ENCODE measurements around the gene PDGFA. TPM values are rescaled to one million over a fixed set of nuclear protein-coding genes. Genes with fewer than 3 reads are reported as not detected.

Gene PDGFA
- polyA plus RNA-seq, 1 donor (not counting 4 experiments of a cell fraction or from before 2014, with no cell fraction given): 14.8 TPM

DNA sequence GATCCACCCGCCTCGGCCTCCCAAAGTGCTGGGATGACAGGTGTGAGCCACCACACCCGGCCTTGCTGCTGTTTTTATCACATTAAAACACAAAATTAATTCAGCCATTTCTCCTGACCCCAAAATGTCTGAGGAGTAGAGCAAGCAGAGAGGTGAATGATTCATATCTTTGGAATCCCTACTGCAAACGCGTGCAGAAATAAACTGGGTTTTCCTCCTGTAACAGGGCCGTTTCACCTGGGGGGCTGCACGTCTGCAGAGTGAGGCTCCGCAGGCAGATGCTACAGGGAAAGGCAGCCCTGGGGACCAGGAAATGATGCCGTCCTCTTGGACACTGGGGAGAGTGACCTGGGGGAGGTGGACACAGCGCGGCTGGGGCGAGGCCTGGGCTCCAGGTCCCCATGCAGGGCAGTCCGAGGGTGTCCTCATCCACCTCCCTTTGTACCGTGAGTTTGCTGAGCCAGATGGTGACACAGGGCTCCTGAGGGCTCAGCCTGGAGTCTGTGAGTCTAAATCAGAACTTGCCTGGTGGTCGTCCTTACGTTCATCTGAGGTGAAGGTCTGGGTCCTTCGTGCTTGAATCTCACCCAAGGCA, 41.9 kb downstream of the PDGFA start:
- no peaks in the 10 kb centered on the region for H3K4me1 ChIP-seq (ENCODE audit: control insufficient read depth, extremely low read depth, insufficient read depth, low read length)
- no peaks in the 10 kb centered on the region for H4K20me1 ChIP-seq (ENCODE audit: control insufficient read depth, extremely low read depth, insufficient read depth, low read length)
- H3K9ac ChIP-seq (ENCODE audit: control insufficient read depth, extremely low read depth, insufficient read depth, low read length): no peak overlapping the region
- H3K9me1 ChIP-seq (ENCODE audit: control insufficient read depth, extremely low read depth, insufficient read depth, low read length): no peaks in the 10 kb centered on the region
- no peaks in the 10 kb centered on the region for H3K36me3 ChIP-seq (ENCODE audit: control insufficient read depth in 2 of 2, extremely low read depth in 1 of 2, insufficient read depth in 2 of 2, low read length in 2 of 2)
- FAIRE-seq (no peak), DNase-seq (ENCODE audit: low read depth, low spot score) (no peak)
- H2AFZ ChIP-seq (ENCODE audit: control insufficient read depth, low read length): no peak overlapping the region
- H3K79me2 ChIP-seq (ENCODE audit: control insufficient read depth, insufficient read depth, low read length): no peaks in the 10 kb centered on the region
- H3K27ac ChIP-seq (ENCODE audit: control insufficient read depth, insufficient read depth, low read length): no peak overlapping the region
- TF ChIP-seq, protein P1, sequence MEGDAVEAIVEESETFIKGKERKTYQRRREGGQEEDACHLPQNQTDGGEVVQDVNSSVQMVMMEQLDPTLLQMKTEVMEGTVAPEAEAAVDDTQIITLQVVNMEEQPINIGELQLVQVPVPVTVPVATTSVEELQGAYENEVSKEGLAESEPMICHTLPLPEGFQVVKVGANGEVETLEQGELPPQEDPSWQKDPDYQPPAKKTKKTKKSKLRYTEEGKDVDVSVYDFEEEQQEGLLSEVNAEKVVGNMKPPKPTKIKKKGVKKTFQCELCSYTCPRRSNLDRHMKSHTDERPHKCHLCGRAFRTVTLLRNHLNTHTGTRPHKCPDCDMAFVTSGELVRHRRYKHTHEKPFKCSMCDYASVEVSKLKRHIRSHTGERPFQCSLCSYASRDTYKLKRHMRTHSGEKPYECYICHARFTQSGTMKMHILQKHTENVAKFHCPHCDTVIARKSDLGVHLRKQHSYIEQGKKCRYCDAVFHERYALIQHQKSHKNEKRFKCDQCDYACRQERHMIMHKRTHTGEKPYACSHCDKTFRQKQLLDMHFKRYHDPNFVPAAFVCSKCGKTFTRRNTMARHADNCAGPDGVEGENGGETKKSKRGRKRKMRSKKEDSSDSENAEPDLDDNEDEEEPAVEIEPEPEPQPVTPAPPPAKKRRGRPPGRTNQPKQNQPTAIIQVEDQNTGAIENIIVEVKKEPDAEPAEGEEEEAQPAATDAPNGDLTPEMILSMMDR (optimal IDR thresholded peaks at IDR 0.05 in 1 of 3, IDR thresholded peaks at IDR 0.05 in 1 of 3, conservative IDR thresholded peaks at IDR 0.05 in 1 of 3; ENCODE audit: extremely low read depth in 1 of 3, insufficient read depth in 2 of 3, low read length in 3 of 3): no peak
- no peak for TF ChIP-seq EZH2 (IDR thresholded peaks at IDR 0.05; ENCODE audit: low read length)
- peaks cover 2% of the 10 kb centered on the region for H3K9me3 ChIP-seq (ENCODE audit: control insufficient read depth, low read depth, low read length)
- dilution Hi-C loops (cut with MboI; ENCODE audit: extremely low pct_ligation_motif_present, low sequenced_read_pairs): no loop called here
- H3K4me2 ChIP-seq (ENCODE audit: control insufficient read depth, extremely low read depth, insufficient read depth, low read depth, low read length): no peak overlapping the region
- no peaks in the 10 kb centered on the region for H3K27me3 ChIP-seq (ENCODE audit: control insufficient read depth, extremely low read depth, insufficient read depth, low read length)
- H3K4me3 ChIP-seq (ENCODE audit: control insufficient read depth in 2 of 3, extremely low read depth in 1 of 3, insufficient read depth in 2 of 3, low read depth in 1 of 3, low read length in 3 of 3): no peak overlapping the region

DNA sequence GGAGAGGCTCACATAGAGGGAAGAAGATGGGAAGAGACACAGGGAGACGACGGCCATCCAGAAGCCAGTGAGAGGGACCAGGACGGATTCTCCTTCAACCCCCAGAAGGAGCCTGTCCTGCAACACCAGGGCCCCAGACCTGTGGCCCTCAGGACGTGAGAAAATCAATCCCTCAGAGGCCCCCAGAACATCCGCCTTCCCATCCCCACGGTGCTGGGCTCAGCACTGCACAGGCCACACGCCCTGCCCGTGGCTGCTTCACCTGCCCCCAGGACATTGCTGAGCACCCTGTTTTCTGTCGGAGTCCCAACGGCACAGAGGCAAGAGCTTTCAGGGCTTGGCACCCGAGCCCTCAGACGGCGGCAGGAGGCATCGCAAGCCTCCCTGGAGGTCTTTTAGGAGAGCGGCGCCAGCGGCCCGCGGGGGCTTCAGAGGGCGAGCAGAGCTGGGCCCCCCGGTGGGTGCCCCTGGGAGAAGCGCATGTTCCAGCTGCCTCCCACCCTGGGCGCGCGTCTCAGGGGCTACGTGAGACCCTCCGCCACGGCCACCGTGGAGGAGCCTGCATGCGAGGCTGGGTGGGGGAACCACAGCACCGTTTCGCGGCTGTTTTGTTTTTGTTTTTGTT, 42.8 kb downstream of the PDGFA start:
- TF ChIP-seq, protein P1 (optimal IDR thresholded peaks at IDR 0.05 in 1 of 3, IDR thresholded peaks at IDR 0.05 in 1 of 3, conservative IDR thresholded peaks at IDR 0.05 in 1 of 3; ENCODE audit: extremely low read depth in 1 of 3, insufficient read depth in 2 of 3, low read length in 3 of 3): no peak
- no peak for TF ChIP-seq EZH2 (IDR thresholded peaks at IDR 0.05; ENCODE audit: low read length)
- H3K27ac ChIP-seq (ENCODE audit: control insufficient read depth, insufficient read depth, low read length): no peak overlapping the region
- H3K4me3 ChIP-seq (ENCODE audit: control insufficient read depth in 2 of 3, extremely low read depth in 1 of 3, insufficient read depth in 2 of 3, low read depth in 1 of 3, low read length in 3 of 3): no peak overlapping the region
- H3K36me3 ChIP-seq (ENCODE audit: control insufficient read depth in 2 of 2, extremely low read depth in 1 of 2, insufficient read depth in 2 of 2, low read length in 2 of 2): no peaks in the 10 kb centered on the region
- no peaks in the 10 kb centered on the region for H3K27me3 ChIP-seq (ENCODE audit: control insufficient read depth, extremely low read depth, insufficient read depth, low read length)
- H3K4me2 ChIP-seq (ENCODE audit: control insufficient read depth, extremely low read depth, insufficient read depth, low read depth, low read length): no peak overlapping the region
- H3K9me3 ChIP-seq (ENCODE audit: control insufficient read depth, low read depth, low read length): no peaks in the 10 kb centered on the region
- no peak for FAIRE-seq
- no peak overlapping the region for H3K9ac ChIP-seq (ENCODE audit: control insufficient read depth, extremely low read depth, insufficient read depth, low read length)
- H3K4me1 ChIP-seq (ENCODE audit: control insufficient read depth, extremely low read depth, insufficient read depth, low read length): peaks cover 6% of the 10 kb centered on the region
- dilution Hi-C loops (cut with MboI; ENCODE audit: extremely low pct_ligation_motif_present, low sequenced_read_pairs): no loop called here
- no peak for DNase-seq (ENCODE audit: low read depth, low spot score)
- no peaks in the 10 kb centered on the region for H3K9me1 ChIP-seq (ENCODE audit: control insufficient read depth, extremely low read depth, insufficient read depth, low read length)
- no peaks in the 10 kb centered on the region for H3K79me2 ChIP-seq (ENCODE audit: control insufficient read depth, insufficient read depth, low read length)
- no peaks in the 10 kb centered on the region for H4K20me1 ChIP-seq (ENCODE audit: control insufficient read depth, extremely low read depth, insufficient read depth, low read length)
- no peak overlapping the region for H2AFZ ChIP-seq (ENCODE audit: control insufficient read depth, low read length)
